Measurements from ENCODE around the gene MAT2A.

MAT2A gene

GRCh38 chr2:85525567-85525966 is 13.4 kb upstream of the MAT2A start:
- H3K36me3 ChIP-seq (ENCODE audit: insufficient read depth, low read length) = no peaks in the 10 kb centered on the region
- no peak overlapping the region for H3K27ac ChIP-seq (ENCODE audit: low read depth, low read length)
- H3K9ac ChIP-seq (ENCODE audit: low read length) = no peak overlapping the region
- no peaks in the 10 kb centered on the region for H3K27me3 ChIP-seq (ENCODE audit: control insufficient read depth in 1 of 2, insufficient read depth in 2 of 2, low read length in 2 of 2)
- no peak overlapping the region for H3K4me3 ChIP-seq (ENCODE audit: low read depth in 1 of 2, low read length in 2 of 2)
- H3K9me3 ChIP-seq (ENCODE audit: low read length) = no peaks in the 10 kb centered on the region
- H3K4me1 ChIP-seq (ENCODE audit: insufficient read depth, low read length) = peaks cover 20% of the 10 kb centered on the region

- no peak overlapping the region for H3K27ac ChIP-seq (ENCODE audit: low read depth, low read length)
- no peaks in the 10 kb centered on the region for H3K27me3 ChIP-seq (ENCODE audit: control insufficient read depth in 1 of 2, insufficient read depth in 2 of 2, low read length in 2 of 2)
- no peak overlapping the region for H3K4me3 ChIP-seq (ENCODE audit: low read depth in 1 of 2, low read length in 2 of 2)
- H3K36me3 ChIP-seq (ENCODE audit: insufficient read depth, low read length) = no peaks in the 10 kb centered on the region
- no peak overlapping the region for H3K9ac ChIP-seq (ENCODE audit: low read length)
- H3K9me3 ChIP-seq (ENCODE audit: low read length) = no peaks in the 10 kb centered on the region
- peaks cover 20% of the 10 kb centered on the region for H3K4me1 ChIP-seq (ENCODE audit: insufficient read depth, low read length)
These were observed 11.2 kb upstream of the MAT2A start for GRCh38 chr2:85527787-85528186.

- H3K4me3 ChIP-seq (ENCODE audit: low read depth in 1 of 2, low read length in 2 of 2) = no peak overlapping the region
- no peaks in the 10 kb centered on the region for H3K27me3 ChIP-seq (ENCODE audit: control insufficient read depth in 1 of 2, insufficient read depth in 2 of 2, low read length in 2 of 2)
- H3K4me1 ChIP-seq (ENCODE audit: insufficient read depth, low read length) = peaks cover 19% of the 10 kb centered on the region
- no peak overlapping the region for H3K9ac ChIP-seq (ENCODE audit: low read length)
- no peaks in the 10 kb centered on the region for H3K9me3 ChIP-seq (ENCODE audit: low read length)
- H3K27ac ChIP-seq (ENCODE audit: low read depth, low read length) = no peak overlapping the region
- H3K36me3 ChIP-seq (ENCODE audit: insufficient read depth, low read length) = no peaks in the 10 kb centered on the region
These were observed 10.6 kb upstream of the MAT2A start for GRCh38 chr2:85528355-85528754.

- Histone ChIP-seq H3K27me3 (ENCODE audit: control insufficient read depth in 1 of 2, insufficient read depth in 2 of 2, low read length in 2 of 2) (no peaks in the 10 kb centered on the region), H3K9ac (ENCODE audit: low read length) (no peak overlapping the region), H3K36me3 (ENCODE audit: insufficient read depth, low read length) (no peaks in the 10 kb centered on the region), H3K4me3 (ENCODE audit: low read depth in 1 of 2, low read length in 2 of 2) (no peak overlapping the region), H3K9me3 (ENCODE audit: low read length) (no peaks in the 10 kb centered on the region), H3K27ac (ENCODE audit: low read depth, low read length) (no peak overlapping the region), H3K4me1 (ENCODE audit: insufficient read depth, low read length) (peaks cover 4% of the 10 kb centered on the region)
These were observed 9.2 kb upstream of the MAT2A start for GRCh38 chr2:85529809-85530208.

- H3K4me1 ChIP-seq (ENCODE audit: insufficient read depth, low read length) = peaks cover 4% of the 10 kb centered on the region
- no peaks in the 10 kb centered on the region for H3K27me3 ChIP-seq (ENCODE audit: control insufficient read depth in 1 of 2, insufficient read depth in 2 of 2, low read length in 2 of 2)
- H3K9ac ChIP-seq (ENCODE audit: low read length) = no peak overlapping the region
- no peaks in the 10 kb centered on the region for H3K9me3 ChIP-seq (ENCODE audit: low read length)
- no peak overlapping the region for H3K27ac ChIP-seq (ENCODE audit: low read depth, low read length)
- no peaks in the 10 kb centered on the region for H3K36me3 ChIP-seq (ENCODE audit: insufficient read depth, low read length)
- H3K4me3 ChIP-seq (ENCODE audit: low read depth in 1 of 2, low read length in 2 of 2) = no peak overlapping the region
These were observed 7.4 kb upstream of the MAT2A start for GRCh38 chr2:85531589-85531988.

DNA sequence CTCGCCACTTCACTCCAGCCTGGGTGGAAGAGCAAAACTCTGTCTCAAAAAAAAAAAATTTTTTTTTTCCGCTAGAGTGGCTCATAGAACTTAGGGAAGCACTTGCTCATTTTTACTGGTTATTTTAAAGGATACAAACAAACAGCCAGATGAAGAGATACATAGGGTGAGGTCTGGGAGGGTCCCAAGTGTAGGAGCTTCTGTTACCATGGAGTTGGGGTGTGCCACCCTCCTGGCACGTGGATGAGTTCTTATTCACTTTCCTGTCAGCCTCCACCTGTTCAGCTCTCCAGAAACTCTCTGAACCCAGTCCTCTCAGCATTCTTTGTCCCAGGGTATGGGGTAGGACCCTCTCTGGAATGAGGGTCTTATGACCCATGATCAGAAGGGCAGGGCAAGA is 4.9 kb upstream of the MAT2A start:
- no peak overlapping the region for H3K9ac ChIP-seq (ENCODE audit: low read length)
- H3K4me3 ChIP-seq (ENCODE audit: low read depth in 1 of 2, low read length in 2 of 2) = no peak overlapping the region
- H3K4me1 ChIP-seq (ENCODE audit: insufficient read depth, low read length) = peaks cover 17% of the 10 kb centered on the region
- H3K9me3 ChIP-seq (ENCODE audit: low read length) = no peaks in the 10 kb centered on the region
- H3K27me3 ChIP-seq (ENCODE audit: control insufficient read depth in 1 of 2, insufficient read depth in 2 of 2, low read length in 2 of 2) = no peaks in the 10 kb centered on the region
- no peaks in the 10 kb centered on the region for H3K36me3 ChIP-seq (ENCODE audit: insufficient read depth, low read length)
- peak overlapping the region; percentile 42 for H3K27ac ChIP-seq (ENCODE audit: low read depth, low read length)

DNA sequence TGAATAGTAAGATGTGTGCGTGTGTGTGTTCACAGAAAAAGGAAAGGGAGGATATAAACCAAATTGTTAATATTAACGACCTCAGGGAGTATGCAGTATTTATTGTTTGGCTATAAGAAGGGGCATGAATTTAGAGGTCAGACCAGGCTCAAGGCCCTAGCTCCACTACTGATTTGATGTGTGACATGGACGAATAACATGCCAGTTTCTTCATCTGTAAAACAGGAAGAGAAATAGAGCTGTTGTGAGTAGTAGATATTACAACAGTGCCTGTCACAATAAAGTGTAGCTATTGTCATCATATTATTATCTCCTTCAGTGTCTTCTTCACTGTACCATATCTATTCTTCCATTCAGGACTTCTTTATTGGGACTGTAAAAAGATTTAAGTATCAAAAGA is 4.1 kb upstream of the MAT2A start:
- Histone ChIP-seq H3K36me3 (ENCODE audit: insufficient read depth, low read length) (no peaks in the 10 kb centered on the region), H3K9ac (ENCODE audit: low read length) (no peak overlapping the region), H3K9me3 (ENCODE audit: low read length) (no peaks in the 10 kb centered on the region), H3K4me3 (ENCODE audit: low read depth in 1 of 2, low read length in 2 of 2) (no peak overlapping the region), H3K4me1 (ENCODE audit: insufficient read depth, low read length) (peaks cover 17% of the 10 kb centered on the region), H3K27ac (ENCODE audit: low read depth, low read length) (peak overlapping the region; percentile 1), H3K27me3 (ENCODE audit: control insufficient read depth in 1 of 2, insufficient read depth in 2 of 2, low read length in 2 of 2) (no peaks in the 10 kb centered on the region)

DNA sequence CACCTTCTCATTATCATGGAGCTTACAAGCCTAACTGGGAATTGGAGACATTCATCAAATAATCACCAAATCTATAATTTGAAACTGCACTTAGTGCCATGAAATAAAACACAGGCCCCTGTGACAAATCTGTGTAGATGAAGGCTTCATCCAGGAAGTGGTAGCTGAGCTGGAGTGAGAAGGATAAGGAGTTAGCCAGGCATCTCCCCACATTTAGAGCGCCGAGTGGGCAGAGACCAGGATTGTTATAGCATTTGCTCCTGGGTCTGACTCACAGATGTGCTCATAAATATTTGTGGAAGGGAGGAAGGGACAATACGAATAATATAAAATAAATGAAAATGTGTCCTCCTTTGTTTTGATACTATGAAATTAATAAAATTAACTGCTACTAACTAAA is 2.5 kb upstream of the MAT2A start:
- Histone ChIP-seq H3K9ac (ENCODE audit: low read length) (peak overlapping the region; percentile 81), H3K27me3 (ENCODE audit: control insufficient read depth in 1 of 2, insufficient read depth in 2 of 2, low read length in 2 of 2) (no peaks in the 10 kb centered on the region), H3K4me1 (ENCODE audit: insufficient read depth, low read length) (peaks cover 27% of the 10 kb centered on the region), H3K36me3 (ENCODE audit: insufficient read depth, low read length) (peaks cover 10% of the 10 kb centered on the region), H3K9me3 (ENCODE audit: low read length) (no peaks in the 10 kb centered on the region), H3K27ac (ENCODE audit: low read depth, low read length) (peak overlapping the region; percentile 96), H3K4me3 (ENCODE audit: low read depth in 1 of 2, low read length in 2 of 2) (peak overlapping the region in 1 of 2 donors; percentile 76)

GRCh38 chr2:85537600-85538506 is 1.1 kb upstream of the MAT2A start:
- peaks cover 24% of the 10 kb centered on the region for H3K36me3 ChIP-seq (ENCODE audit: insufficient read depth, low read length)
- peaks cover 41% of the 10 kb centered on the region for H3K4me1 ChIP-seq (ENCODE audit: insufficient read depth, low read length)
- no peaks in the 10 kb centered on the region for H3K9me3 ChIP-seq (ENCODE audit: low read length)
- H3K4me3 ChIP-seq (ENCODE audit: low read depth in 1 of 2, low read length in 2 of 2) = peak overlapping the region; percentile 76 to 97
- peak overlapping the region; percentile 81 for H3K9ac ChIP-seq (ENCODE audit: low read length)
- H3K27me3 ChIP-seq (ENCODE audit: control insufficient read depth in 1 of 2, insufficient read depth in 2 of 2, low read length in 2 of 2) = no peaks in the 10 kb centered on the region
- H3K27ac ChIP-seq (ENCODE audit: low read depth, low read length) = peak overlapping the region; percentile 96

GRCh38 chr2:85539361-85540132 is 579 bp downstream of the MAT2A start:
- H3K36me3 ChIP-seq (ENCODE audit: insufficient read depth, low read length) = peaks cover 41% of the 10 kb centered on the region
- peak overlapping the region; percentile 76 to 97 for H3K4me3 ChIP-seq (ENCODE audit: low read depth in 1 of 2, low read length in 2 of 2)
- no peaks in the 10 kb centered on the region for H3K9me3 ChIP-seq (ENCODE audit: low read length)
- peaks cover 50% of the 10 kb centered on the region for H3K4me1 ChIP-seq (ENCODE audit: insufficient read depth, low read length)
- H3K9ac ChIP-seq (ENCODE audit: low read length) = peak overlapping the region; percentile 77
- no peaks in the 10 kb centered on the region for H3K27me3 ChIP-seq (ENCODE audit: control insufficient read depth in 1 of 2, insufficient read depth in 2 of 2, low read length in 2 of 2)
- peak overlapping the region; percentile 96 for H3K27ac ChIP-seq (ENCODE audit: low read depth, low read length)

- peak overlapping the region; percentile 77 for H3K9ac ChIP-seq (ENCODE audit: low read length)
- peak overlapping the region; percentile 96 for H3K27ac ChIP-seq (ENCODE audit: low read depth, low read length)
- H3K4me3 ChIP-seq (ENCODE audit: low read depth in 1 of 2, low read length in 2 of 2) = peak overlapping the region; percentile 76 to 97
- H3K9me3 ChIP-seq (ENCODE audit: low read length) = no peaks in the 10 kb centered on the region
- H3K4me1 ChIP-seq (ENCODE audit: insufficient read depth, low read length) = peaks cover 53% of the 10 kb centered on the region
- H3K36me3 ChIP-seq (ENCODE audit: insufficient read depth, low read length) = peaks cover 44% of the 10 kb centered on the region
- no peaks in the 10 kb centered on the region for H3K27me3 ChIP-seq (ENCODE audit: control insufficient read depth in 1 of 2, insufficient read depth in 2 of 2, low read length in 2 of 2)
These were observed 1.2 kb downstream of the MAT2A start for GRCh38 chr2:85540133-85540648.

Data from muscle layer of colon (tissue), 2 donors.